Activated CD8-positive, alpha-beta memory T cell treated with anti-CD3 and anti-CD28 coated beads for 1 hour (primary cell): Measurements from ENCODE around the gene SOS2.
A peak's percentile ranks its signal among the peaks of the same experiment; 100 is the strongest.

ENCODE experiments used
- DNase-seq, 2 donors: peaks; one replicate each; pipeline ENCODE4 v3.0.0-alpha.2; 2020; ENCODE audit warnings: low read depth in 1 of 2; ENCODE audit errors: extremely low read depth in 1 of 2

SOS2 gene

DNA sequence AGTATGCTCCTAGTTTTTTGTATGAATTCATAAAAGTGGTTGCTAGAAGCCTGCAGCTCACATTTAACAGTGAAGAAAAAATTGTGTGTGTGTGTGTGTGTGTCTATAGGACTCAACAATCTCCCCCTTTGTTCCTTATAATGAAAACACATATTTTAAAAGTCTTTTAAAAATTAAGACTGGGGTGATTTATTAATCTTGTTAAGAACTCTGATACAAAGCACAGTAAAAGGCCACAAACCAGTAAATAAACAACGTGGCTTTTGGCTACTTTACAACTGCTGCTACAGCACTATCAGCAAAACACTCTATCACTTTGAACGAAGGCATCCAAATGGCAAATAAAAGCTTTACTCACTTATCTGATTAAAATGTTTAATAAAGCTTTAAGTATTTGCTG lies 114.4 kb downstream of the SOS2 start:
- no peak for DNase-seq

DNA sequence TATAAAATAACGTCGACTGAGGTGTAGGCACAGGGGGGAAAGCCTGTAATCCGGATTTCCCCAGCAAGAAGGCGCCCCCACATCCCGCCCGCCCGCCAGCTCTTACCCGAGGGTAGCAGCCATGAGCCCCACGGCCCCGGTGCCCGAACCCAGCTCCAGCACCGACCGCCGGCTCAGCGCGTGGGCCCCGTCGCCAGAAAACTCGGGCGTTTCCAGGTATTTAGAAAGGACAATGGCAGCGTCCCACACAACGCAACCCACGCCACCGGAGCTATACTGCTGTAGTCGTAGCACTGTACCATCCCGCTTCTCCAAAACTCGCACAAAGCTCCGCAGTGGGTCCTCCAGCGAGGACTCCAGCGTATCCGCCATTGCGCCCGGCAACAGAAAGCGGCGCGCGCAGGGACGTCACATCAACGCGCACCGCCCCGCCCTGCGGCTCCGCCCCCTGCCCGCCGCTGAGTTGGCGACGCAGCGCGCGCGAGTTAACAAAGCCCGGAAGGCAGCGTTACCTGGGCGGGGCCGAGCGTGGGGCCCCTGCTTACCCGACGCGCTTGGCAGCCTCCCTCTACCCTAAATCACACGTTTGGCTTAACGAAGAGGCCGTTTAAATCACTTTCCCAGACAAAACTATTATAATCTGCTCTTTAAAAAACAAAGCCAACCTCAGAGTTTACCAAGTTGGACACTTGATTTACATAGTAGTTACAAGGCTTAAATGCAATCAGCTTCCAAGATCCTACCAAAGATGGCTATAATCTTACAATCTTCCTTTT lies 115.0 kb downstream of the SOS2 start, which contains the start of gene VCPKMT:
TSS of gene VCPKMT (minus strand) at position 392 of the 776 bp plus-strand sequence. CDS start at position 372, 20 bp downstream.
- peak; percentile 84 to 94 for DNase-seq

DNA sequence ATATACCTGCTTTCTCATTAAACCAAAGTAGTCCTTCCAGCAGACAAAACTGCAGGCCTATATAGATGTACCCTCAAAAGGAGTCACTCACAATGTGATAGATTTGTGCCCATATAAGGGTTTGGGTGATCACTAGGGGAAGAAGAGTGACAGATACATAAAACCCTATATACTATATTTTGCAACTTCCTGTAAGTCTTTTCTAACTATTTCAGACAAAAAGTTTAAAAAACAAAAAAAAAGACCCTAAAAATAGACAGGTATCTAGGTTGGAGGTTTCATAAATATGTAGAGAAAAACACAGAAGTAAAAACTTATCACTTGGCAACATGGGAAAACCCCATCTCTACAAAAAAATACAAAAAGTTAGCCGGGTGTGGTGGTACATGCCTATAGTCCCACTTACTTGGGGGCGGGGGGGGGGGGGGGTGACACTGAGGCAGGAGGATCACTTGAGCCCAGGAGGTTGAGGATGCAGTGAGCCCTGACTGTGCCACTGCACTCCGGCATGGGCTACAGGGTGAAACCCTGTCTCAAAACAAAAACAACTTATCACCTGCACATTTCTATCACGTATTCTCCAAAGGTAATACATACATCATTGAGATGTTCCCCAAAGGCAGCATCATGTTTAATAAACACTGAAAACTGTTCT lies 117.9 kb downstream of the SOS2 start:
- DNase-seq: no peak

- no peak for DNase-seq
Observed at GRCh38 chr14:50110323-50111037, 120.9 kb downstream of the SOS2 start.

DNA sequence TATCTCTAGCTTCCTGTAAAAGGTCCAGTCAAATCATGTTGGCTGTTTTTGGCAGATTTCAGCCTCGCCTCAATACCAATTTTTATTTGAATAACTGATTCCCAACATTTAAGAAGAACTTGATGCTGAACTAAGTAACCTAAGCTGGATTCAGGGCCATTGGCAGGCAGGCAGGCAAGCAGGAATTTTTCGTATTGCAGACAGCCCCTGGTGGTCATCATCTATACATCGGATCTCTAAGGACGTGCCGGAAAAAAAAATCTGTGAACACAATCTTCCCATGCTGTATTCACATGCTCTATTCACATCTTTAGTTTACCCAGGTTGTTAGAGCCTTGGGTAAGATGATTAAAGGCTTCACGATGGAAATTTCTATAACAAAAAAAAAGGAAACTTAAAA lies 122.0 kb downstream of the SOS2 start:
- DNase-seq: no peak

GRCh38 chr14:50107850-50108249 lies 123.5 kb downstream of the SOS2 start:
- DNase-seq: no peak

- DNase-seq: no peak
Observed at GRCh38 chr14:50106178-50106577, 125.2 kb downstream of the SOS2 start.

DNA sequence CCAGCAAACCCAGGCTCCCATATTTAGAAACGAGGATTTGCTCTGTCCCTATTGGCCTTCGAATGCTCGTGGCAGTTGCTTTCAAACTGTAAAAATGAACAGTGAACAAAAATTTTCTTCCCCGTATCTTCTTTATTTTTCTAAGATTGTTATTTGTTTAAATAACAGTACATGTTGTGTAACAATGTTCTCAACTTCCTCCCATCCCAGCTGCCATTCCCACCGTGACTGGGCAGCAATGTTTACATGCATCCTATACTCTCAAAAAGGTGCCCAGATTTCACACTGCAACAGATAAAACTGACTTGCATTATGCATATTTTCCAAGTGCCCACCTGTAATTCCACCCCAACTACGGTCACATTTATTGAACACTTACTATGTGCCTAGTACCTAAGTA lies 127.8 kb downstream of the SOS2 start:
- no peak for DNase-seq

- DNase-seq: no peak
Observed at GRCh38 chr14:50101417-50101816, 130.0 kb downstream of the SOS2 start.

- no peak for DNase-seq
Observed at GRCh38 chr14:50100805-50101204, 130.6 kb downstream of the SOS2 start.

GRCh38 chr14:50099335-50099734 lies 132.0 kb downstream of the SOS2 start:
- no peak for DNase-seq

DNA sequence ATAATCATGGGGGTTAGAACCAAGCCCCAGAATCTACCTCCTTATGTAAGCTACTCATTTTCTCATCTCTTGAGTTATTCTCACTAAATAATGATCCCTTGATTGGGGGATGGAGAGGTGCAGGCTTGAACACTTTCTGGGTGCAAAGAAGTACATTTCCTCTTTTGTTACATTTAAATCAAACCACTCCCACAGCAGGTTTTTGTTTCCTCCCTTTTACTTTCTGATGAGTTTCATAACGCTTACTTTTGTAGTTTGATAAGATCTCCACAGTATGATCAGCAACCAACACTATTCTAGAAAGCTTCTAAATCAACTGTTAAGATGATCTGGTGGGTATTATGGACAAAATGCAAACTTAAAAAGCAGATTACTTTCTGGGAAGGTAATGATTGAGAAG lies 135.5 kb downstream of the SOS2 start:
- DNase-seq: no peak

DNA sequence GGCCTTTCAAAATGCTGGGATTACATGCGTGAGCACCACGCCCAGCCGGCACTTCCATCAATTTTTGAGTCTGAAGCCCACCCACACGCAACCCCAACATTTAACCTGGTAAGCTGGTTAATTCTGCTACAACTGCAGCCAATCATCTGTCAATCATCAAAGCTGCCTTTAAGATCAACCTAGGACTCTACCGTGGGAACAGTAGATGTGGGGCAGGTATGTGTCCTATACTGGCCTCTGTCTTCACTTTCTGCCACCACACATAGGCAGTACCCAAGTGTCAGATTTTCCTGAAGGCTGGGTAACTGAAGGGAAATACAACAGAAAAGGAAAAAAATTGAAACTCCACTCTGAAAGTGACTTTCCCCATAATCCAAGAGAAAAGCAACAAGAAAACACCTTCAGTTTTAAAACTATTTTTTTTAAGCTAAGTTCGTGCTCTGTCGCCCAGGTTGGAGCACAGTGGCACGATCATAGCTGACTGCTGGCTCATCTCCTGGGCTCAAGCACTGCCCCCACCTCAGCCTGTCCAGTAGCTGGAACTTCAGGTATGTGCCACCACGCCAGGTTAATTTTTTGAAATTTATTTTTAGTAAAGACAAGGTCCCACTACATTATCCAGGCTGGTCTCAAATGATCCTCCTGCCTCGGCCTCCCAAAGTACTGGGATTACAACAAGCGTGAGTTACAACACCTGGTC lies 137.2 kb downstream of the SOS2 start:
- no peak for DNase-seq

- DNase-seq: no peak
Observed at GRCh38 chr14:50093496-50093895, 137.9 kb downstream of the SOS2 start.

DNA sequence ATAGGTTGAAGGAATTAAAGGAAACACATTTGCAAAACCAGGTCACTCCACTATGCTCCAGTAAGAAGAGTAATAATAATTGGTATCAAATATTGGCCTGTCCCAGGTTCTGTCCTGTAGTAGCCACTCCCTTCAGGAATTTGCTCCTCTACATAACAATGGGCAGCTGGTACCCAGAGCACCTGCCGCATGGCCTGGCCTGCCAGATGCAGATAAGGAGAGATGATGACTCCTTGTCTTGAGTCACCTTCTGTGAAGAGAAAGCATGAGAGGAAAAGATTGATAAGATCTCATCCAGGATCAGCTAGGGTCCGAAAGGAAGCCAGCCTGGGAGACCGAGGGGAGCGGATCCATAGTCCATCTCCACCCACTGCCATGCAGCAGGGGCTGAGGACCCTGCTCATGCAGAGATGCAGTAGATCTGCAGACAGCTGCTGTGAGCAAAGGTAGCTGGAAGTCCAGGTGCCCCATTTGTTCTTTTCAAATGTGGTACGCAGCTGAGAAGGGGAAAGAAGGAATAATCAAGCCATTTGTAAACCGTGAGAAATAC lies 139.3 kb downstream of the SOS2 start:
- DNase-seq: no peak

GRCh38 chr14:50091240-50091913 lies 140.0 kb downstream of the SOS2 start:
- DNase-seq: no peak

- no peak for DNase-seq
Observed at GRCh38 chr14:50089208-50089607, 142.2 kb downstream of the SOS2 start.

DNA sequence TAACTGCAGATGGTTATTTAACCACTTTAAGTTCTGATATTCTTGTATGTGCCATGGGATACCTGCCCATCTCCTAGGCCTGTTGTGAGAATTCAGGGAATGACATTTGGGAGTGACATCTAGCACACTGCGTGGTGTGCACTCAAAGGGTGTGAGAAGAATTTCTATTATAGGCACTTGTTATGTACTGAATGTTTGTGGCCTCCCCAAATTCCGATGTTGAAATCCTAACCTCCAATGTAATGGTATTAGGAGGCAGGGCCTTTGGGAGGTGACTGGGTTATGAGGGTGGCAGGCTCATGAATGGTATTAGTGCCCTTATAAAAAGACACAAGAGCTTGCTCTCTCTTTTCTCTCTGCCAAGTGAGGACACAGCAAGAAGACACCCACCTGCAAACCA lies 142.6 kb downstream of the SOS2 start:
- DNase-seq: no peak

DNA sequence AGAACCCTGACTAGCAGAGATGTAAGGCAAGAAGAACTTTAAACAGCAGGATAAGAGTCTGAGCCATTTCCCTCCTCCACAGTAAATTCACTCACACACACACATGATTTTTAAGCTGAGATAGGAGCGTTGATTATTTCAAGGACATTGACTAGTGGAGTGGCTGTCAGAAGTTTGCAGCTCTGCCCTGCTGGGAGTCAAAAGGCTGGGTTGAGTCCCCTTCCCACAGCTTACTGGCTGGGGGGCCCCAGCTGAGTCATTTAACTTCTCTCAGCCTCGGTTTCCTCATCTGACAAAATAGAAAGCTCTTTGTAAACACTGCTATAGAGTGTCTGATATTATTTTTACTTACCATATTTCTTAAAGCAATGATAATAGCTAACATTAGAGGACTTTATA lies 143.3 kb downstream of the SOS2 start:
- DNase-seq: no peak

DNA sequence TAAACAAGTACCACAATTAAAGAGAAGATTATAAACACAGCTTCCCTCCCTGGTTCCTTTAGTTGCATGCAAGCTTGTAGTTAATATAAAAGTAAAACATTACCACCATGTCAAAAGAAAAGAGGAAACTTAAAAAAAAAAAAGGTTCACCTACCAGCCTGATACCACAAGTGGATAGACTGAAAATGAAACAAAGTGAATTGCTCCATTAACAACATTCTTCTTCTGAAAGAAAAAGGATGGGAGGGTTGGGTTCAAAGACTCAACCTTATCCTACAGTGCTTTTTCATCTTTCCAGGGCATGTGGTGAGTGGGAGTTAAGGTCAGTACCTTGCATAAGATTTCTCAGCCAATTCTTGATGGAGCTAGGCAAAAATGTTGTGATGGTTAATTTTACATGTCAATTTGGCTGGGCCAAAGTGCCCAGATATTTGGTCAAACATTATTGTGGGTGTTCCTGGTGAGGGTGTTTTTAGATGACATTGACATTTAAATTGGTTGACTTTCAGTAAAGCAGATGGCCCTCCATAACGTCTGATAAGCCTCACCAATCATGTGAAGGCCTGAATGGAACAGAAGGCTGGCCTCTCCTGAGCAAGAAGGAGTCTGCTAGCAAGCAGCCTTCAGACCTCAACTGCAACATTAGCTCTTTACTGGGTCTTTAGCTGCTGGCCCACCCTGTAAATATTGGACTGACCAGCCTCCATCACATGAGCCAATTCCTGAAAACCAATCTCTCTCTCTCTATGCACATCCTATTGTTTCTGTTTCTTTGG lies 143.8 kb downstream of the SOS2 start:
- DNase-seq: no peak
